ENCODE data around the gene TMEM164. TPM values are rescaled to one million over a fixed set of nuclear protein-coding genes. Genes with fewer than 3 reads are reported as not detected.
A peak's percentile ranks its signal among the peaks of the same experiment; 100 is the strongest.

TMEM164 gene
- total and polyA plus RNA-seq, 7 donors, result 14.5 to 42.4 (median 31.7) TPM

GRCh38 chrX:110032534-110033147, 29.7 kb downstream of the TMEM164 start:
- Histone ChIP-seq H3K9me3 (no peaks in the 10 kb centered on the region), H3K36me3 (ENCODE audit: insufficient read depth in 1 of 2, low read depth in 1 of 2) (no peaks in the 10 kb centered on the region), H3K27me3 (ENCODE audit: insufficient read depth in 3 of 3, low read length in 2 of 3) (no peaks in the 10 kb centered on the region), H3K27ac (no peak overlapping the region), H3K4me1 (peaks cover 7% of the 10 kb centered on the region), H3K4me3 (no peak overlapping the region)
- WGBS, 3 donors, result 39 to 47% (median 46%) methylated on average over 3 of the region's 3 CpGs
- TF ChIP-seq CTCF (IDR thresholded peaks at IDR 0.05), result no peak
- ATAC-seq (peak in 2 of 4 donors; percentile 65 to 77), DNase-seq (no peak)
- intact Hi-C loops (cut with DNase I), result no loop called here

GRCh38 chrX:110034036-110034435, 31.1 kb downstream of the TMEM164 start:
- intact Hi-C loops (cut with DNase I), result no loop called here
- Histone ChIP-seq H3K27me3 (ENCODE audit: insufficient read depth in 3 of 3, low read length in 2 of 3) (no peaks in the 10 kb centered on the region), H3K27ac (peak overlapping the region; percentile 25), H3K9me3 (no peaks in the 10 kb centered on the region), H3K4me3 (no peak overlapping the region), H3K36me3 (ENCODE audit: insufficient read depth in 1 of 2, low read depth in 1 of 2) (no peaks in the 10 kb centered on the region), H3K4me1 (peaks cover 7% of the 10 kb centered on the region)
- 41 to 82% (median 75%) methylated on average over 2 of the region's 2 CpGs for whole genome bisulfite sequencing, 3 donors
- DNase-seq, result no peak
- peak in 1 of 4 donors; percentile 51 for ATAC-seq
- no peak for TF ChIP-seq CTCF (IDR thresholded peaks at IDR 0.05)

GRCh38 chrX:110036162-110037033, 33.5 kb downstream of the TMEM164 start:
- H3K27me3 ChIP-seq (ENCODE audit: insufficient read depth in 3 of 3, low read length in 2 of 3), result no peaks in the 10 kb centered on the region
- DNase-seq, result no peak
- no peak overlapping the region for H3K4me3 ChIP-seq
- H3K27ac ChIP-seq, result no peak overlapping the region
- WGBS, 3 donors, result 49 to 76% (median 75%) methylated on average over 3 of the region's 3 CpGs
- H3K4me1 ChIP-seq, result peaks cover 10% of the 10 kb centered on the region
- intact Hi-C loops (cut with DNase I), result no loop called here
- no peaks in the 10 kb centered on the region for H3K36me3 ChIP-seq (ENCODE audit: insufficient read depth in 1 of 2, low read depth in 1 of 2)
- no peak for ATAC-seq
- no peak for TF ChIP-seq CTCF (IDR thresholded peaks at IDR 0.05)
- no peaks in the 10 kb centered on the region for H3K9me3 ChIP-seq

GRCh38 chrX:110037178-110037577, 34.3 kb downstream of the TMEM164 start:
- DNase-seq (no peak), ATAC-seq (peak in 1 of 4 donors; percentile 19)
- Histone ChIP-seq H3K27me3 (ENCODE audit: insufficient read depth in 3 of 3, low read length in 2 of 3) (no peaks in the 10 kb centered on the region), H3K27ac (peak overlapping the region; percentile 7), H3K36me3 (ENCODE audit: insufficient read depth in 1 of 2, low read depth in 1 of 2) (no peaks in the 10 kb centered on the region), H3K9me3 (no peaks in the 10 kb centered on the region), H3K4me3 (no peak overlapping the region), H3K4me1 (peaks cover 7% of the 10 kb centered on the region)
- intact Hi-C loops (cut with DNase I), result no loop called here
- no peak for TF ChIP-seq CTCF (IDR thresholded peaks at IDR 0.05)
- 68 to 100% (median 69%) methylated on average over 1 to 2 of the region's 2 CpGs for WGBS, 3 donors
